Ishikawa (cell line): ENCODE results near the gene AFF2.

ENCODE experiments used
- CEBPB ChIP-seq: IDR thresholded peaks from 2 replicates; pipeline ENCODE4 v1.6.1; 2012
- EP300 ChIP-seq: IDR thresholded peaks from 2 replicates; pipeline ENCODE4 v1.6.1; 2012; ENCODE audit warnings: borderline replicate concordance
- FOXM1 ChIP-seq: IDR thresholded peaks from 2 replicates; pipeline ENCODE4 v1.6.1; 2012; ENCODE audit warnings: low read depth, borderline replicate concordance
- NFIC ChIP-seq: IDR thresholded peaks from 2 replicates; pipeline ENCODE4 v1.6.1; 2012
- TAF1 ChIP-seq: IDR thresholded peaks from 2 replicates; pipeline ENCODE4 v1.6.1; 2012; ENCODE audit warnings: low read depth, mild to moderate bottlenecking
- TEAD4 ChIP-seq: IDR thresholded peaks from 2 replicates; pipeline ENCODE4 v1.6.1; 2012
- USF1 ChIP-seq: IDR thresholded peaks from 2 replicates; pipeline ENCODE4 v1.6.1; 2012
- YY1 ChIP-seq: IDR thresholded peaks from 2 replicates; pipeline ENCODE4 v1.6.1; 2012; ENCODE audit warnings: low read depth
- TF ChIP-seq, protein P1 (sequence below): IDR thresholded peaks from 2 replicates; pipeline ENCODE4 v1.6.1; 2012

DNA sequence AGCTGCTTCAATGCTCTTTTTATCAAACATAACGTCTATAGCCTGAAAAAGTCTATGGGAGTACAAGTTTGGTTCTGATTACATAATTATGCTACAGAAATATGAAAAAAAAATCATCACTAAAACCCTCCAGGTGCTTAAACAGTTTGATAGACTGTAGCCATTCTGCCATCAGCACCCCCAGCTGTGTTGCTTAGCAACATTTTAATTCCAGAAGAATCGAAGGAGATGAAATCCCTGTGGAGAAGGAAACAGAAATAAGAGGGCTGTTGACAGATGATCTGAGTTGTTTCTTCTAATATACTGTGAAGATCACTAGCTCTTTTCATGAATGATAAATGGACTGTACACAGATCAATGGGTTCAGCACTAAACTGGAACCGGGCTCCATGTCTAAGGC, 402.8 kb downstream of the AFF2 start:
- TF ChIP-seq TAF1 (no peak), CEBPB (no peak), NFIC (no peak), TEAD4 (no peak), FOXM1 (no peak), USF1 (no peak), YY1 (no peak), EP300 (no peak)
- TF ChIP-seq, protein P1, sequence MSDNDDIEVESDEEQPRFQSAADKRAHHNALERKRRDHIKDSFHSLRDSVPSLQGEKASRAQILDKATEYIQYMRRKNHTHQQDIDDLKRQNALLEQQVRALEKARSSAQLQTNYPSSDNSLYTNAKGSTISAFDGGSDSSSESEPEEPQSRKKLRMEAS, result no peak
